ENCODE data around the gene ANKRD11.
"Not testable (repeated sequence)": the region's sequence is repeated elsewhere in the genome, so short reads cannot be mapped to it uniquely, and the experiment has no call there.

ANKRD11 gene

GRCh38 chr16:89266521-89267134 lies 223.7 kb downstream of the ANKRD11 start:
- H3K36me3 ChIP-seq: no peaks in the 10 kb centered on the region
- no peak overlapping the region for H3K4me3 ChIP-seq (ENCODE audit: low read depth, low read length)
- H3K27ac ChIP-seq: no peak overlapping the region
- no peak for DNase-seq
- no peaks in the 10 kb centered on the region for H3K9me3 ChIP-seq (ENCODE audit: severe bottlenecking)
- H3K27me3 ChIP-seq (ENCODE audit: insufficient read depth, low read depth, severe bottlenecking): no peaks in the 10 kb centered on the region
- TF ChIP-seq CTCF (IDR thresholded peaks at IDR 0.05; ENCODE audit: low read depth, low read length): no peak

- Histone ChIP-seq H3K36me3 (no peaks in the 10 kb centered on the region), H3K4me3 (ENCODE audit: low read depth, low read length) (no peak overlapping the region)
- TF ChIP-seq CTCF (IDR thresholded peaks at IDR 0.05; ENCODE audit: low read depth, low read length): no peak
Measured at GRCh38 chr16:89265647-89266046, 224.7 kb downstream of the ANKRD11 start.

GRCh38 chr16:89264800-89265550 lies 225.4 kb downstream of the ANKRD11 start:
- no peak for TF ChIP-seq CTCF (IDR thresholded peaks at IDR 0.05; ENCODE audit: low read depth, low read length)
- Histone ChIP-seq H3K27me3 (ENCODE audit: insufficient read depth, low read depth, severe bottlenecking) (no peaks in the 10 kb centered on the region), H3K4me3 (ENCODE audit: low read depth, low read length) (no peak overlapping the region), H3K36me3 (no peaks in the 10 kb centered on the region), H3K9me3 (ENCODE audit: severe bottlenecking) (no peaks in the 10 kb centered on the region), H3K27ac (no peak overlapping the region)
- DNase-seq: no peak

More at GRCh38 chr16:89265647-89266046, 224.7 kb downstream of the ANKRD11 start:
- no peaks in the 10 kb centered on the region for H3K9me3 ChIP-seq (ENCODE audit: severe bottlenecking)
- DNase-seq: no peak
- H3K27me3 ChIP-seq (ENCODE audit: insufficient read depth, low read depth, severe bottlenecking): no peaks in the 10 kb centered on the region
- no peak overlapping the region for H3K27ac ChIP-seq

- no peak overlapping the region for H3K27ac ChIP-seq
- H3K9me3 ChIP-seq (ENCODE audit: severe bottlenecking): no peaks in the 10 kb centered on the region
- TF ChIP-seq CTCF (IDR thresholded peaks at IDR 0.05; ENCODE audit: low read depth, low read length): no peak
- H3K4me3 ChIP-seq (ENCODE audit: low read depth, low read length): no peak overlapping the region
- no peak for DNase-seq
- no peaks in the 10 kb centered on the region for H3K27me3 ChIP-seq (ENCODE audit: insufficient read depth, low read depth, severe bottlenecking)
- H3K36me3 ChIP-seq: no peaks in the 10 kb centered on the region
Measured at GRCh38 chr16:89261691-89262563, 228.4 kb downstream of the ANKRD11 start.

GRCh38 chr16:89259901-89260300 lies 230.5 kb downstream of the ANKRD11 start:
- H3K27me3 ChIP-seq (ENCODE audit: insufficient read depth, low read depth, severe bottlenecking); H3K36me3 ChIP-seq; DNase-seq; H3K4me3 ChIP-seq (ENCODE audit: low read depth, low read length); H3K9me3 ChIP-seq (ENCODE audit: severe bottlenecking); H3K27ac ChIP-seq: not testable (repeated sequence)
